A673 (cell line): ENCODE data around the gene CTCF. TPM values are rescaled to one million over a fixed set of nuclear protein-coding genes. Genes with fewer than 3 reads are reported as not detected.

ENCODE experiments used
- BruUV-seq: library from RNA; stranded (reverse); fragments of 400-500 nt; replicated peaks from 2 replicates; lab custom pipeline; 2021; lab: Mats Ljungman, UMichigan
- CTCF ChIA-PET: fragments of 300-600 bp; sonication (Branson Sonifier 250); formaldehyde crosslinking; loops from one replicate; lab custom pipeline; 2022; ENCODE audit warnings: antibody characterized with exemption; lab: Charles Lee
- POLR2A ChIA-PET: fragments of 300-600 bp; sonication (Branson Sonifier 250); formaldehyde crosslinking; loops from one replicate; lab custom pipeline; 2022; ENCODE audit warnings: antibody characterized with exemption; ENCODE audit not compliant: low non-redundant PET; lab: Charles Lee
- DNase-seq: peaks from one replicate; pipeline ENCODE4 v3.0.0-alpha.2; 2015; ENCODE audit warnings: low spot score
- H3K27ac ChIP-seq: fragments of 200-600 bp; sonication (generic); 2 replicates; pipeline ENCODE4 v1.5.1; 2016; ENCODE audit warnings: mixed run types, low read depth, mild to moderate bottlenecking, mixed read lengths, antibody characterized with exemption, low read length; ENCODE audit not compliant: poor library complexity, severe bottlenecking
- H3K27me3 ChIP-seq: fragments of 200-600 bp; sonication (generic); replicated peaks from 2 replicates; pipeline ENCODE4 v1.6.1; 2017; ENCODE audit warnings: mixed run types, low read depth, mild to moderate bottlenecking, mixed read lengths, antibody characterized with exemption, low read length; ENCODE audit not compliant: insufficient read depth, poor library complexity
- H3K36me3 ChIP-seq: fragments of 200-600 bp; sonication (generic); 2 replicates; pipeline ENCODE4 v1.6.1; 2016; ENCODE audit warnings: mixed run types, mild to moderate bottlenecking, mixed read lengths, antibody characterized with exemption, low read length; ENCODE audit not compliant: insufficient read depth, poor library complexity, severe bottlenecking
- H3K4me1 ChIP-seq: fragments of 200-600 bp; sonication (generic); 2 replicates; pipeline ENCODE4 v1.6.1; 2017; ENCODE audit warnings: mixed run types, mild to moderate bottlenecking, mixed read lengths, antibody characterized with exemption, low read length; ENCODE audit not compliant: insufficient read depth, poor library complexity, severe bottlenecking
- H3K4me3 ChIP-seq: fragments of 200-600 bp; sonication (generic); 2 replicates; pipeline ENCODE4 v1.5.1; 2016; ENCODE audit warnings: low read depth, mixed run types, mild to moderate bottlenecking, mixed read lengths, low read length; ENCODE audit not compliant: poor library complexity, severe bottlenecking
- H3K9me3 ChIP-seq: fragments of 200-600 bp; sonication (generic); 2 replicates; pipeline ENCODE4 v1.6.1; 2016; ENCODE audit warnings: mixed run types, low read depth, mild to moderate bottlenecking, mixed read lengths, antibody characterized with exemption, low read length; ENCODE audit not compliant: poor library complexity, severe bottlenecking
- CTCF ChIP-seq: fragments of 300-800, 200-600 bp; sonication (generic); conservative IDR thresholded peaks from 2 replicates; pipeline ENCODE4 v1.5.1; 2017; ENCODE audit warnings: low read depth, mild to moderate bottlenecking, antibody characterized with exemption, low read length, moderate library complexity, mixed read lengths
- EZH2 ChIP-seq: fragments of 200-600 bp; sonication (generic); IDR thresholded peaks from 2 replicates; pipeline ENCODE4 v1.6.1; 2017; ENCODE audit warnings: borderline replicate concordance, low read depth, mild to moderate bottlenecking, mixed read lengths, antibody characterized with exemption, low read length; ENCODE audit not compliant: poor library complexity, severe bottlenecking
- intact Hi-C: fragments of 100-400 bp; cut with micrococcal nuclease; formaldehyde crosslinking; loops from one replicate; pipeline ENCODE4 v1.10.0; 2022; ENCODE audit not compliant: unreplicated experiment
- total RNA-seq: library from RNA; stranded (reverse); gene quantifications from 2 replicates; pipeline ENCODE4 v1.2.3, GENCODE V29; 2021

The CTCF gene
- total RNA-seq, 1 experiment from 2014 or later: 74.7 TPM

- no peak overlapping the region for H3K4me3 ChIP-seq
- no peak for DNase-seq
- ChIA-PET POLR2A (no interaction called here), CTCF (no interaction called here)
- no peaks in the 10 kb centered on the region for H3K36me3 ChIP-seq
- no peak overlapping the region for H3K27ac ChIP-seq
- TF ChIP-seq CTCF (no peak), EZH2 (no peak)
- H3K27me3 ChIP-seq: peaks cover 12% of the 10 kb centered on the region
- no TSS peak for BruUV-seq
- intact Hi-C loops: no loop called here
- H3K9me3 ChIP-seq: no peaks in the 10 kb centered on the region
- peaks cover 18% of the 10 kb centered on the region for H3K4me1 ChIP-seq
Measured at GRCh38 chr16:67535201-67535600, 27.1 kb upstream of the CTCF start.

GRCh38 chr16:67537270-67537635 lies 25.1 kb upstream of the CTCF start:
- BruUV-seq: no TSS peak
- H3K27me3 ChIP-seq: peaks cover 12% of the 10 kb centered on the region
- CTCF ChIA-PET: interaction anchor here (0.6 kb wide), 1 partner anchor 158 kb away, joined by 5 read pairs; no protein-coding TSS in a partner anchor
- no peak overlapping the region for H3K27ac ChIP-seq
- intact Hi-C loops: no loop called here
- no peaks in the 10 kb centered on the region for H3K9me3 ChIP-seq
- H3K4me3 ChIP-seq: peak overlapping the region; percentile 60
- H3K36me3 ChIP-seq: peaks cover 3% of the 10 kb centered on the region
- DNase-seq: no peak
- H3K4me1 ChIP-seq: peaks cover 14% of the 10 kb centered on the region
- TF ChIP-seq CTCF (no peak), EZH2 (no peak)
- POLR2A ChIA-PET: no interaction called here

GRCh38 chr16:67537636-67538591 lies 24.4 kb upstream of the CTCF start:
- DNase-seq: no peak
- H3K27me3 ChIP-seq: peaks cover 12% of the 10 kb centered on the region
- peaks cover 14% of the 10 kb centered on the region for H3K4me1 ChIP-seq
- ChIA-PET CTCF (no interaction called here), POLR2A (no interaction called here)
- H3K36me3 ChIP-seq: peaks cover 3% of the 10 kb centered on the region
- no peaks in the 10 kb centered on the region for H3K9me3 ChIP-seq
- peak overlapping the region; percentile 60 for H3K4me3 ChIP-seq
- BruUV-seq: no TSS peak
- no peak for TF ChIP-seq EZH2
- no peak for TF ChIP-seq CTCF
- no peak overlapping the region for H3K27ac ChIP-seq
- intact Hi-C loops: no loop called here
